ENCODE results near the gene MAD1L1. TPM values are rescaled to one million over a fixed set of nuclear protein-coding genes. Genes with fewer than 3 reads are reported as not detected.

The MAD1L1 gene
- total RNA-seq, 1 donor from 2014 or later: 32.7 TPM

DNA sequence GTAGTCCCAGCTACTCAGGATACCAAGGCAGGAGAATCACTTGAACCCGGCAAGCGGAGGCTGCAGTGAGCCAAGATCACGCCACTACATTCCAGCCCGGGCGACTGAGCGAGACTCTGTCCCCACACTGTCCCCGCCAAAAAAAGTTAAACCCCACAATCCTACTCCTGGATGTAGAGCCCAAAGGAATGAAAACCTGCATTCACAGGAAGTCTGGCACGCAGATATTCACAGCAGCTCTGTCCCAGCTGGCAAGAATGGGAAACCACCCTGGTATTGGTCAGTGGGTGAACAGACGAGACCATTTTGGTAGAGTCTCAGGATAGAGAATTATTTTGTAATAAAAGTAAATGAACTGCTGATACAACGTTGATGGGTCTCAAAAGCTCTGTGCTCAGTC, 225.2 kb downstream of the MAD1L1 start:
- no peak overlapping the region for H3K4me3 Mint-ChIP-seq (ENCODE audit: unreplicated experiment)
- H3K27ac Mint-ChIP-seq (ENCODE audit: unreplicated experiment): no peak overlapping the region
- H3K36me3 Mint-ChIP-seq (ENCODE audit: unreplicated experiment): peaks cover 5% of the 10 kb centered on the region
- no peaks in the 10 kb centered on the region for H3K9me3 Mint-ChIP-seq (ENCODE audit: unreplicated experiment)
- H3K27me3 Mint-ChIP-seq (ENCODE audit: unreplicated experiment): no peaks in the 10 kb centered on the region
- no peak for DNase-seq (ENCODE audit: extremely low spot score, unreplicated experiment)
- H3K4me1 Mint-ChIP-seq (ENCODE audit: unreplicated experiment): peaks cover 6% of the 10 kb centered on the region
- TF ChIP-seq, protein P1, sequence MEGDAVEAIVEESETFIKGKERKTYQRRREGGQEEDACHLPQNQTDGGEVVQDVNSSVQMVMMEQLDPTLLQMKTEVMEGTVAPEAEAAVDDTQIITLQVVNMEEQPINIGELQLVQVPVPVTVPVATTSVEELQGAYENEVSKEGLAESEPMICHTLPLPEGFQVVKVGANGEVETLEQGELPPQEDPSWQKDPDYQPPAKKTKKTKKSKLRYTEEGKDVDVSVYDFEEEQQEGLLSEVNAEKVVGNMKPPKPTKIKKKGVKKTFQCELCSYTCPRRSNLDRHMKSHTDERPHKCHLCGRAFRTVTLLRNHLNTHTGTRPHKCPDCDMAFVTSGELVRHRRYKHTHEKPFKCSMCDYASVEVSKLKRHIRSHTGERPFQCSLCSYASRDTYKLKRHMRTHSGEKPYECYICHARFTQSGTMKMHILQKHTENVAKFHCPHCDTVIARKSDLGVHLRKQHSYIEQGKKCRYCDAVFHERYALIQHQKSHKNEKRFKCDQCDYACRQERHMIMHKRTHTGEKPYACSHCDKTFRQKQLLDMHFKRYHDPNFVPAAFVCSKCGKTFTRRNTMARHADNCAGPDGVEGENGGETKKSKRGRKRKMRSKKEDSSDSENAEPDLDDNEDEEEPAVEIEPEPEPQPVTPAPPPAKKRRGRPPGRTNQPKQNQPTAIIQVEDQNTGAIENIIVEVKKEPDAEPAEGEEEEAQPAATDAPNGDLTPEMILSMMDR (IDR thresholded peaks at IDR 0.05): no peak

DNA sequence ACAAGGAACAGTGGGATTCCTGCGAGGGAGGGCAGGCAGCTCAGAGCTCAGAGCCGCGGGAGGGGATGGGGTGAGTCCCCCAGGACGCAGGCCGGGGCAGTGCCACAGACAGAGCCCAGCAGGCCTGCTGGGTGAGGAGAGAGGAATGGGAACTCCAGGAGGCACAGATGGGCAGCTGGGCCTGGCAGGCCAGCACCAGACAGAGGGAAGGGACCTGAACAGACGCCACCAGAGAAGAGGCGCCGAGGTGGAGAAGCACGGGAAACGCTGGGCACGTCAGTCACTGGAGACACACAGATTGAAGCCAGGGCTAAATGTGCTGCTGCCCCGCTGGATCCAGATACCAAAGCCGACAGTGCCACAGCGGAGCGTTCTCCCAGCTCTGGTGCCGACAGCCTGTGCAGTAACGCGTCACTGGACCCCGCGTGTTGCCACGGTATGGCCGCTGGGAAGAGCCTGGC, 225.8 kb downstream of the MAD1L1 start:
- no peaks in the 10 kb centered on the region for H3K9me3 Mint-ChIP-seq (ENCODE audit: unreplicated experiment)
- no peak overlapping the region for H3K27ac Mint-ChIP-seq (ENCODE audit: unreplicated experiment)
- H3K4me3 Mint-ChIP-seq (ENCODE audit: unreplicated experiment): no peak overlapping the region
- H3K27me3 Mint-ChIP-seq (ENCODE audit: unreplicated experiment): no peaks in the 10 kb centered on the region
- peaks cover 4% of the 10 kb centered on the region for H3K36me3 Mint-ChIP-seq (ENCODE audit: unreplicated experiment)
- no peak for DNase-seq (ENCODE audit: extremely low spot score, unreplicated experiment)
- peaks cover 3% of the 10 kb centered on the region for H3K4me1 Mint-ChIP-seq (ENCODE audit: unreplicated experiment)
- TF ChIP-seq, protein P1 (IDR thresholded peaks at IDR 0.05): no peak

DNA sequence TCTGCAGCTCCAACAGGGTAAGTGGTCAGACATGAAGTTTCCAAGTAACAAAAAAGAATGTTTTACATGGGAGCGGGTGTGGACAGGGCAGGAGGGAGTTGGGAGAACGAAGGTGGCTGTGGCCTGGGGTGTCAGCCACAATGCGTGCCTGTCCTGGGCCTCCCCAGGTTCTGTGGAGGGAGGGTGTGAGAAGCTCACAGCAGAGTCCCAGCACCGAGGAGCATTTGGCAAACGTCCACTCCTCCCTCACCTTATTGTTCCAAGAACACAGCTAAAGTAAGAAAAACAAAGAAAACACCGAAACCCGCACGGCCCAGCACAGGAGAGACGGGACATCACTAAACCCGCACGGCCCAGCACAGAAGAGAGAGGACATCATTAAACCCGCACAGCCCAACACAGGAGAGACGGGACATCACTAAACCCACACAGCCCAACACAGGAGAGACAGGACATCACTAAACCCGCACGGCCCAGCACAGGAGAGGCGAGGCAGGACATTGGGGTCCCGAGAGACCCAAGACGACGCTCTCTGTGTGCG, 226.4 kb downstream of the MAD1L1 start:
- TF ChIP-seq, protein P1 (IDR thresholded peaks at IDR 0.05): no peak
- no peak overlapping the region for H3K27ac Mint-ChIP-seq (ENCODE audit: unreplicated experiment)
- no peaks in the 10 kb centered on the region for H3K9me3 Mint-ChIP-seq (ENCODE audit: unreplicated experiment)

DNA sequence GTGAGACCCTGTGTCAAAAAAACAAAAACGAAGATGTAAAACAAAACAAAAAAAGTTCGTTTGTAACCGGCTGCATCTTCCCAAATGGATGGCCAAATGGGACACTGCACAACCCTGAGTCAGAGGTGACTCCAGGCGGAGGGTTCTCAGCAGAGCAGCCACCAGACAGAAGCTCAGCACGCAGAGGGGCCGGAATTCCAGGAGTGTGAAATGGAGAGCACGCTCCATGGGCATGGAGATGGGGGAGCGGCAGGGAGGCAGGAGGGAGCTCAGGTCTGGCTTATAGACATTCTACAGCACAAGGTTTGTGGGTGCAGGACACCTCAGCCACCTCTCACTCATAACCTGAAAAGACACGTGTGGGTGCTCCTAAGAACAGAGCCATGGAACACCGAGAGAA, 227.0 kb downstream of the MAD1L1 start:
- Mint-ChIP-seq H3K27ac (ENCODE audit: unreplicated experiment) (no peak overlapping the region), H3K9me3 (ENCODE audit: unreplicated experiment) (no peaks in the 10 kb centered on the region), H3K4me1 (ENCODE audit: unreplicated experiment) (peaks cover 3% of the 10 kb centered on the region), H3K36me3 (ENCODE audit: unreplicated experiment) (peaks cover 4% of the 10 kb centered on the region), H3K4me3 (ENCODE audit: unreplicated experiment) (no peak overlapping the region), H3K27me3 (ENCODE audit: unreplicated experiment) (no peaks in the 10 kb centered on the region)
- no peak for DNase-seq (ENCODE audit: extremely low spot score, unreplicated experiment)
- TF ChIP-seq, protein P1 (IDR thresholded peaks at IDR 0.05): no peak

More for the DNA sequence above, 226.4 kb downstream of the MAD1L1 start:
- H3K4me1 Mint-ChIP-seq (ENCODE audit: unreplicated experiment): peaks cover 3% of the 10 kb centered on the region
- no peaks in the 10 kb centered on the region for H3K27me3 Mint-ChIP-seq (ENCODE audit: unreplicated experiment)
- no peak for DNase-seq (ENCODE audit: extremely low spot score, unreplicated experiment)
- H3K4me3 Mint-ChIP-seq (ENCODE audit: unreplicated experiment): no peak overlapping the region
- H3K36me3 Mint-ChIP-seq (ENCODE audit: unreplicated experiment): peaks cover 4% of the 10 kb centered on the region

DNA sequence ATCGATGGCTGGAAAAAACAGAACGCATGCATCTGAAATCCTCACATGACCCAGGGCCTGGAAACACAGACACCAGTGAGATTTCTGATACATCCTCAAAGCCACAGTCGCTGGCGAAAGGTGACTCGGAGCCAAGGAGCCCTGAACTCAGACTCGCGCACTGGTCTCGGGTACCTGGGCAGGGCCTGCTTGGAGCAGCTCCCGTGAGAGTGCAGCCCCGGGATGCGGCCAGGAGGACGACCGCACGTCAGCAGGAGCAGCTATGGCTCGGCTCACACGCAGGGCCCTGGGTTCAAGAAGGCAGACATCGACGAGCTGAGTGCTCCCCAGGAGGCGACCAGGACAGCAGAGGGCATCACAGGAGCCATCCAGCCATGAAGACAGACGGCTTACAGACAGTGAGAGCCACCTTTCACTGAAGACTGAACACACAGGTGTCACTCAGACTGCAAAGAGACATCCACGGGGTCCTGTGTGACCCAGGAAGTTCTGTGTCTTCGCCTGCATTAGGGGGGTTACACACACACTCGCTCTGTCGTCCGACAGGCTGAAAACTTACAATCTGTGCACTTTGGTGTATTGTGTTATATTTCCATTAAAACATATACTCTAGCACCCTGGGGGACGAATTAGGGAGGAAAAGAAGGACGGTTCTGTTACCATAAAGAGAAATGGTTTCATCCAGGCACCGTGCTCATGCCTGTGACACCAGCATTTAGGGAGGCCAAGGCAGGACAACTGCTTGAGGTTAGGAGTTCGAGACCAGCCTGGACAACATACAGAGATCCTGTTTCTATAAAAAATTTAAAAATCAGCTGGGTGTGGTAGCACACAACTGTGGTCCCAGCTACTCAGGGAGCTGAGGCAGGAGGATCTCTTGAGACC, 227.7 kb downstream of the MAD1L1 start:
- H3K4me1 Mint-ChIP-seq (ENCODE audit: unreplicated experiment): peaks cover 3% of the 10 kb centered on the region
- H3K36me3 Mint-ChIP-seq (ENCODE audit: unreplicated experiment): peaks cover 4% of the 10 kb centered on the region
- no peaks in the 10 kb centered on the region for H3K9me3 Mint-ChIP-seq (ENCODE audit: unreplicated experiment)
- H3K27ac Mint-ChIP-seq (ENCODE audit: unreplicated experiment): no peak overlapping the region
- TF ChIP-seq, protein P1 (IDR thresholded peaks at IDR 0.05): no peak
- no peak for DNase-seq (ENCODE audit: extremely low spot score, unreplicated experiment)
- H3K4me3 Mint-ChIP-seq (ENCODE audit: unreplicated experiment): no peak overlapping the region
- H3K27me3 Mint-ChIP-seq (ENCODE audit: unreplicated experiment): no peaks in the 10 kb centered on the region

All from osteocyte (in vitro differentiated cells).